Measurements from ENCODE around the gene MTRF1.

- TF ChIP-seq CEBPB (IDR thresholded peaks at IDR 0.05), result no peak
- TF ChIP-seq POLR2A (IDR thresholded peaks at IDR 0.05; ENCODE audit: low read length), result no peak
- TF ChIP-seq EHMT2 (IDR thresholded peaks at IDR 0.05; ENCODE audit: low read depth), result no peak
- no peak for TF ChIP-seq CTCF (IDR thresholded peaks at IDR 0.05)
- TF ChIP-seq MYC (IDR thresholded peaks at IDR 0.05; ENCODE audit: borderline replicate concordance, low read length), result no peak
- TF ChIP-seq RAD21 (conservative IDR thresholded peaks at IDR 0.05 in 1 of 2, IDR thresholded peaks at IDR 0.05 in 1 of 2), result no peak
- no peak for TF ChIP-seq ZFP36 (IDR thresholded peaks at IDR 0.05; ENCODE audit: borderline replicate concordance, partially characterized antibody)
- TF ChIP-seq MAX (IDR thresholded peaks at IDR 0.05), result no peak
- no peak for TF ChIP-seq BHLHE40 (IDR thresholded peaks at IDR 0.05; ENCODE audit: low read depth, low read length)
- TF ChIP-seq REST (IDR thresholded peaks at IDR 0.05), result no peak
- no peak for TF ChIP-seq GATA3 (IDR thresholded peaks at IDR 0.05; ENCODE audit: borderline replicate concordance)
Measured at GRCh38 chr13:41206467-41206866, 56.9 kb downstream of the MTRF1 start.
